HG03342 (cell line): Measurements from ENCODE around the gene EOLA2.
"Not testable (repeated sequence)": the region's sequence is repeated elsewhere in the genome, so short reads cannot be mapped to it uniquely, and the experiment has no call there.

Source experiments
- ATAC-seq: cut with Tn5 transposase; IDR thresholded peaks from one replicate; pipeline ENCODE4 v1.9.1; 2021; ENCODE audit warnings: mild to moderate bottlenecking, moderate library complexity; ENCODE audit not compliant: unreplicated experiment

The EOLA2 gene

GRCh38 chrX:149938427-149938880 is at the start of gene EOLA2:
Gene EOLA2 (minus strand): TSS chrX:149938491. CDS start chrX:149933874, 4,617 bp downstream.
- ATAC-seq, result peak; percentile 70

- ATAC-seq, result peak; percentile 74
Measured at GRCh38 chrX:149987613-149988012, 49.3 kb upstream of the EOLA2 start.

DNA sequence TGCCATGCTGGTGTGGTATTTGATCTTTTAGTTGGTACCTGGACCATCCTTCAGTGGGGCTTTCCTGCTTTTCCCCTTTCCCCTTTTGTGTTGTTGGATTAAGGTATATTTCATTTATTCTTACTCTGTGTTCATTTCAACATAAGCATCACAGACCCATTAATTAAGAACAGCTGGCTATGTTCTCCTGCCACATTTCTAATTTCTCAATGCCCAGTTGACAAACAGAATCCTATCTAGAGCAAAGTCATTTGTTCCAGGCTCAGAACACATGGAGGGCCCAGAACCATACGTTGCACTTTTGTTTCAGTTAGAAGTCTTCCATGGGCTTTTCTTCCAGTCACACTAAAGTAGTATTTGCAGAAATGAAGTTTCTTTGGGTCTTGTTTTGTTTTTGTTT is 46.1 kb upstream of the EOLA2 start:
- ATAC-seq, result no peak

- no peak for ATAC-seq
Measured at GRCh38 chrX:149982310-149982709, 44.0 kb upstream of the EOLA2 start.

GRCh38 chrX:149979126-149979644 is 40.9 kb upstream of the EOLA2 start:
- ATAC-seq, result no peak

DNA sequence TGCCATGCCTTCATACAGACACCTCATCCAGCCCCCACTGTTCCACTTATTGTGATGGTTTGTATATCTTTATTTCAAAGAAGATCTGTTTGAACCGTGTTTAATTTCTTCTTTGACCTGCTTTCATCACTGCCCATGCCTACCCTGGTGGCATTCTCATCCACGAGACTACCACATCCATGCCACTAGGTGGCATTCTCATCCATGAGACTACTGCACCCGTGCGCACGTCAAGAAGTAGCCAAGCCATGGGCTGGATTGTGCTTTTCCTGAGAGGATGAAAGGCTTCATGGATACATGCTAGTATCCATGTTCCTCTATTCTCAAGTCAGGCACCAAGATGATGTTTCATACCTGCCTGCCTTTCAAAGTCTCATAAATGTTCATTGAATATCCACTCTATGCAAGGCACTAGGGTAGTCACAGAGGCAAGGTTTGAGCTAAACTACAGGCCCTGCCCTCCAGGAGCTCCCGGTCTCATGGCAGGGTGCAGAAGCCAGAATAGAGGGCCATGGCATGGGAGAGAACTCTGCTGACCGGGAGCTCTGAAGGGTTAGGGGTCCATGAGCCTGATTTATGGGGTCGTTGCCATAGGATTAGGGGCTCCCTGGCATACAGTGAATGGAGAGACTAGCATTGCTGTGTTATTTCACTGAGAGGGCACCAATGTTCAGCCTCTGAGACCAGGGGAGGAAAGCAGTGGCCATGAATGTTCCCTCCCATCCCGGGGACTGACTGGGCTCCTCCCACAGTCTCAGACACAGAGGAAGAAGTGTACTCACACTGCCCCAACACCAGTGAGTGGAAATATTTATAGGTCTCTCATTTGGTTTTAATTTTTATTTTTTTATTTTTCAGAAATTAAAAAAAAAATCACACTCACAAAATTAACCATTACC is 24.8 kb upstream of the EOLA2 start:
- peak; percentile 95 for ATAC-seq

DNA sequence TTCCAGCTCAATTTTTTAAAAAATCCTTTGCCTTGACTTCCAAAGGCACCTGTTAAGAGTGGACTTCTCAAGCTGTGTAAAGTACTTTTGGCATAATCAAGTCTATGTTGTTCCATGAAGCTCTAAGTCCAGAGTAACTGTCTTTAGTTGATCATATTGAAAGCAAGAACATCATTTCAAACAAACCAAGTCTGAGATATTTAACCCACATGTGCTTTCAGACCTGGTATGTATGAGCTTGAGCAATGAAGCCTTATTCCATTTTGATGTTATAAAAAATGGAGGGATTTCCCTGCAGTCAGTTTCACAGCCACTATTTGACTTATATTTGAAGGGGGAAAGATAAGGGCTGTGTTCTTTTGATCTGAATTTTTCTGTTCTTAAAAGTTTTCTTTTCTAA is 23.7 kb upstream of the EOLA2 start:
- ATAC-seq, result no peak

- no peak for ATAC-seq
Measured at GRCh38 chrX:149961572-149961971, 23.3 kb upstream of the EOLA2 start.

DNA sequence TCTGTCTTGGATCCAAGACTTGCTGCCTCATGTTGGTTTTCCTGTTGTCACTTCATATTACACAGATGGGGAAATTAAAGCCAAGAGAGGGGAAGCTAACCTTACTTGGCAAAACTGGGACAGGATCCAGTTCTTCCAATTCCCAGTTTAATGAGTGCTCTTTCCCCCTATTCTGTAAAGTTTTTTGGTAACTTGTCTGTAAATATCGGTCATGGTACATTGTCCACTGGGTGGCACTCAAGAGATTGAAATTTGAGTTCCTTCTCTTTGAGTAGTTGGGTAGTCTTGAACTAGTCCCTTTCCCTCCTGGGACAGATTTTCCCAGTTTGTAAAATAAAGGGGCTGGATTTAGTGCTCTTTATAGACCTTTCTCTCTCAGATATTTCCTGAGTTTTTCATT is 12.4 kb upstream of the EOLA2 start:
- ATAC-seq, result no peak

- ATAC-seq, result no peak
Measured at GRCh38 chrX:149949743-149950436, 11.6 kb upstream of the EOLA2 start.

GRCh38 chrX:149948016-149948415 is 9.7 kb upstream of the EOLA2 start:
- ATAC-seq, result no peak

GRCh38 chrX:149946932-149947331 is 8.6 kb upstream of the EOLA2 start:
- not testable (repeated sequence) for ATAC-seq

GRCh38 chrX:149945820-149946219 is 7.5 kb upstream of the EOLA2 start:
- not testable (repeated sequence) for ATAC-seq

GRCh38 chrX:149945087-149945670 is 6.9 kb upstream of the EOLA2 start:
- ATAC-seq, result not testable (repeated sequence)

GRCh38 chrX:149940674-149941024 is 2.4 kb upstream of the EOLA2 start:
- not testable (repeated sequence) for ATAC-seq

- peak; percentile 39 for ATAC-seq
Measured at GRCh38 chrX:149939905-149940673, 1.8 kb upstream of the EOLA2 start.

GRCh38 chrX:149939655-149939904 is 1.3 kb upstream of the EOLA2 start:
- ATAC-seq, result no peak

- peak; percentile 4 for ATAC-seq
Measured at GRCh38 chrX:149938881-149939654, 777 bp upstream of the EOLA2 start.

- ATAC-seq, result no peak
Measured at GRCh38 chrX:149937871-149938426, 342 bp downstream of the EOLA2 start.

- not testable (repeated sequence) for ATAC-seq
Measured at GRCh38 chrX:149937328-149937727, 963 bp downstream of the EOLA2 start.
